Measurements from ENCODE around the gene CABLES2.
A peak's percentile ranks its signal among the peaks of the same experiment; 100 is the strongest.

The CABLES2 gene

DNA sequence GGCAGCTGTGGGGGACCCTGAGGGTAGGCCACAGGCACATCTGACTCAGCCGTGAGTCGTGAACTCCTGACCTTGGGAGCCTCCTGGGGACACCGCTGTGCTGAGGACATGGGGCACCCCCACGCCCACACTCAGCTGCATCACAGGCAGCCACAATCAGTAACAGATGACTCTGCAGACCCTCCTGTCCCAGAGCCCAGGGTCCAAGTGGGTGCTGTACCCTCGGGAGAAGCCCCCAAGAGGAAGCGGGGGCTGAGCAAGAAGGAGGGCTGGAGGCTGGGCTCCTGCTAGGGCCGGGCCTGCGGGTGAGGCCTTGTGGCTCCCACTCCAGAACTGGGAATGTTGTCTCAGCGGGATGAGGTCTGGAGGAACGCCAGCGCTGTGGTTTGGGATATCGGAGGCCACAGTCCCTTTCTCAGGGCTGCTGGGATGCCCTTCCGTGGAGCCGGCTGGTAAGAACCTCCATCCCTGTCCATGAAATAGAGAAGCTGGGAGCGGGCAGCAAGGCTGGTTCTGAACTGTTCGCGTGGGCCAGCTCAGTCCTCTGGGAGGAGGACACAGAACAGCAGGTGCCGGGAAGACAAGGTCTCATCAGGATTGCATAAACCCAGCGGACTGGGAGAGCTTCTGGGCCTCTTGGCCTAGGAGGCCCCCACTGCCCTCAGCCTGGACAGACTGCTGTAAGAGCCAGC, 36.8 kb downstream of the CABLES2 start:
- DNase-seq: no peak

DNA sequence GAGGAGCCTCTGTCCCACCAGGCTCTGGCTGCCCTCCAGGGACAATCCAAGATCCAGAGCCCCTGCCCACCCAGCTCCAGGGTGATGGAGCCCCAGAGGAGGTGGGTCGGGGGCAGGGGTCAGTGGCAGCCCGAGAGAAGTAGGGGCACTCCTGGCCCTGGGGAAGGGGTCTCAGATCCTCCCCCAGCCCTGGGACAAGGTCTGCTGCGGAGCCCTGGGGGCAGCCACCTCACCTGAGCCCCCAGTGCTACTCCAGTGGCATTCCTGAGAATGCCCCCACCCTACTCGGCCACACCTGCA, 37.3 kb downstream of the CABLES2 start:
- no peak for DNase-seq

DNA sequence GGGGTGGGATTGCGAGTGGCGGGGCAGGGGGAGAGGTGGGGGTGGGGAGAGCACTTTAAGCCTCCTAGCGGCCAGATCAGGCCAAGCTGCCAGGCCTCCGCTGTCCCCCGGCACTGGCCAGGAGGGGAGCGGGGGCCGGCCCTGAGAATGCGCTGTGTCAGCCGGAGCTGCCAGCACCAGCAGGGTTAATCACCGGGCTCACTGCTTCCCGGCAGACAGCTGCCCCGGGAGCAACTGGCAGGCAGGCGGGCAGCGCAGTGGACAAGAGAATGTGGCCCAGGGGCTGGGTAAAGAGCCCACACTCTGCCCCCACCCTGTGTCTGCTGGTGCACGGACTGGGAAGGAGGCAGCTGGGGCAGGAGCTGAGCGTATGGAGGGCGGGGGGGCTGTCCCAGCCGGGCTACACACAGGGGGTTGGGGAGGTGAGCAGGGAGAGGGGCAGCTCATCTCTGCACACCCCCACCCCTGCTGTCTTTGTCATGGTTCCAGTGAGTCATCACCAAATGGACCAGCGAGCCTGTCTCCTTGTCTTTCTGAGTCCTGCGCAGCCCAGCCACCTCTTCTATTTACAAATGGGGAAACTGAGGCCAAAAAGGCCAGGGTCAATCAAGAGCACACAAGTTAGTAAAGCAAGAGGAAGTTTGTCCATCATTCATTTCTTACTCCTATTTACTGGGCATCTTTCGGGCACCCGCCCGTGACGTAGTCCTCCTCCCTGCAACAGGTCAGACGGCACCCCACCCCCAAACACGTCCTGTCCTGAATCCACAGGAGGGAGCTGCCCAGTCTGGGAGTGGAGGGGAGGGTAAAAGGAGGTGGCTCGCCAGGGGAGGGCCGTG, 37.9 kb downstream of the CABLES2 start:
- DNase-seq: no peak

DNA sequence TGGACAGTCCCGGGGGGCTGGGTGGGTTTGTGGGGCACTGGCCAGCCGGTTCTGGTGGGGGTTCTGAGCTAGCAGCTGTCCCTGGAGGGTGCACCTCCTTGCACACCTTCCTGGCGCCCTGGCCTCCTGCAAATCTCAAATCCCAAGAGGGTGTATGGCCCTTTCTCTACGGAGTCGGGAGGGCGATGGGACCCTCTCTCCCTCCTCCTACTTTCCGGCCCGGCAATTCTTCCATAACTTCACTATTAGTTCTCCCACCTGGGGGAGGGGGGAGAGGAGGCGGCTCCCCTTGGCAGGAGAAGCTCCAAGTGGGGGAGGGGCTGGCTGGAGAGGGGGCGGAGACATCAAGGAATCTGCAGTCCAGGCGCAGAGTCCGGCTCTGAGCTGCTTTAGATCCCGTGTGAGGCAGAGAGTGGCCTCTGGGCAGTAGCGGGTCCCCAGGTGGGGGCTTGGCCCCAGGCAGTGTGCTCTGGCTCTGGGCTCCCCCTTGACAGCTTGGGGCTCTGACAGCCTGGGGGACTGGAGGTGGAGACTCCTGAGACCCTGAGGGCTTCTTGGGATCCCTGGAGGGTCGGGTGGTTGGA, 38.6 kb downstream of the CABLES2 start:
- DNase-seq: no peak

DNA sequence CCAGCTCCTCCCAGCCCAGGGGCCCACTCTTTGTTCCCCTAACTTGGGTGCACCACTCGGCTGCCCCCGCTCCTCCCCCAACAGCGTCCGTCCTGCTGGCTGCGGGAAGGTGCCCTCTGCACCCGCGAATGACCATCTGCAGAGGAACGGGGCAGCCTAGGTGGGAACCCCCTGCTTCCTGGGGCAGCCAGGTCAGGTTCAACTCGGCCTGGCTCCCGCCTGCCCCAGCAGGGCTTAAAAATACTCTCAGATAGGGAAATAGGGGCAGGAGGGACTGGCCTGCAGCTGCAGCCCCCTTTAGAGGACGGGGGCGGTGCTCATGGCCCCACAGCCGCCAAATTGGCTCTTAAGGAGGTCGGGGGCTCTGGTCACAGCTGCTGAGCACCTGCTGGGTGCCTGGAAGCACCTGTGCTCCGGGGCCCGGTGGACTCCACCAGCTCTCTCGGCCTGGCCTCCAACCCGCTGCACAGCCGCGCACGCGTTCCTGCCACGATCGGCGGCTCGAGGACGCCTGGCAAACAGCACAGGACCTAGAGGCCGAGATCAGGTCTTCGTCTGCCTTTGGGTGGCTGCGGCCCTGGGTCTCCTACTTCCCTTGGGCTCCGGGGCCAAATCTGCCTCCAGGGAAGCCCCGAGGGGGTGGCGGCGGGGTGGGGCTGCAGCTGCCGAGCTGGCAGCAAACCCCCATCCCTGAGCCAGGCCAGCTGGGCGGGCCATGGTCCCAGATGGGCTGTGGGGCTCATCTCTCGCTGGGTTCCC, 39.3 kb downstream of the CABLES2 start:
- peak; percentile 63 for DNase-seq

DNA sequence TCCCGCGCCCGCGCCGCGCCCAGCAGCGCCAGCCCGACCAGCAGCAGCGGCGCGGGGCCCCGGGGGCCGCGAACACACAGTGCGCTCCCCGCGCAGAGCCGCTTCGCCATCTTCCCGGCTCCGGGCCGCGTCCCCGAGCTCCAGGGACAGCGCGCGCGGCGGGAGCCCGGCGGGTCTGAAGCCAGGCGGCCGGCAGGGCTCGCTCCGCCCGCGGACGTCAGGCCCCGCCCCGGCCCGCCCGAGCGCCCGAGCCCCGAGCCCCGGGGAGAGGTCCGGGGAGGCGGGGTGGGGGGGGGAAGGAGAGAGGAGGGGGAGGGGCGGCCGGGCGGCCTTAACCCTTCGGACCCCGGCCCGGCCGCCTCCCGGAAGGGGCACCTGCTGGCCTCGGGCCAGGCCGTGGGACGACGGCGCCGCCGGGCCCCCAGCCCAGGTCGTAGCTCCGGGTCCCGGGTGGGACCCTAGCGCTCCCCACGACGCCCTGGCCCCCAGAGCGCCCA, 39.9 kb downstream of the CABLES2 start, which contains the start of gene LAMA5:
Gene LAMA5 (minus strand): TSS at position 177 of the 497 bp plus-strand sequence. CDS start 67 bp downstream, at position 110.
- DNase-seq: no peak

DNA sequence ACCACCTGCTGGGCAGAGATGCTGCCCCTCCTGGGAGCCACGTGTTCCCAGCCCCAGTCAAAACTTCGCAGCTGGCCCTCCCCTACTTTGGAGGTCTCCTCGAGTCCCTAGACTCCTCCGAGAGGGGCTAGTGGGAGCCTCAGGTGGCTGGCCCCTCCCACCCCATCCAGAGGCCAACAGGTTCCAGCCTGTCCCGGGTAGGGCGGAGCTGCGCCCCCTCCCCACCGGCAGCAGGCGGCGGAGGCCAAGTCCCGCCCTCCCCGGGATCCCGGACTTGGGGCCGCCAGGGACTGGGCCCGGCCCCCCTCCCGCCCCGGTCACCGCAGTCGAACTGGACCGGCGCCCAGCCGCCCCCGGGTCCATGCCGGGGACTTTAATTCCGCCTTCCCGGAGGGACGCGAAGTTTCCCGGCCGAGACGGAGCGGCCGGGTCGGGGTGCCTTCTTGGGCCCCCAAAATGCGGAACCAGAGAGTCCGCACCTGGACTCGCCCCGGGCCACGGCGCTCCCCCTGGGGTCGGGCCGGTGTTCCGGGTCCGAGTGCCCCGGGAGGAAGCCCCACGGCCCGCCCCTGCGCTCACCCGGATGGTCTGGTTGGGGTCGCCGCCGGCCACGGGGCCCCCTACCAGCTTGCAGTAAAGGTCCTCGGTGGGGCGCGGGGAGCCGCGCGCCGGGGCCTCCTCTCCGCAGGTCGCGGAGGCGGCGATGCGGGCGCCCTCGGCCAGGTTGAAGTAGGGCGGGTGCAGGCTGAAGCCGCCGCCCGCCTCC, 40.5 kb downstream of the CABLES2 start:
- peak; percentile 66 for DNase-seq

DNA sequence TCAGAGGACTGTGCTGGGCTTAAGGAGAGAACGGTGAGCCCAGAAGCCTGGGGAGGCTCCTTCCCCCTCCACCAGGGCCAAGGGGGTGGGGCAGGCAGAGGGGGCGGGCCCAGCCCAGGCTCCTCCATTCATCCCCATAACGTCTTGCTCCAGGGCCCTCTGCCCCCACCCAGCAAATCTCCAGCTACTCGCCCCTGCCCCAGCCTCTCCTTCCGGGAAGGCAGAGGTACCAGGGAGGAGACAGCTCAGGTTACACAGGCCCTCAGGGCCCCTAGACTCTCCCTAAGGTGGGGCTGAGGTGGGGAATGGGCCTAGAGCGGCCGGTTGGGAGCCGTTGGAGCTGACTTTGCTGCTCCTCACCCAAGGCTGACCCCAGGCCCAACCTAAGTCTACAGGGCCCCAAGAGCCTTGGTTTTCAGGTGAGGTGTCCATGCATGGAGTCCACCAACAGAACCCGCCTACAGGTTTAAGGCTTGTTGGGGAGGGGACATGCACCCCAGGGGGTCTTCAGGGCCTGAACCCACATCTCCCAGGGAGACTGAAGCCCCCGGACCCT, 41.2 kb downstream of the CABLES2 start:
- DNase-seq: peak; percentile 48

DNA sequence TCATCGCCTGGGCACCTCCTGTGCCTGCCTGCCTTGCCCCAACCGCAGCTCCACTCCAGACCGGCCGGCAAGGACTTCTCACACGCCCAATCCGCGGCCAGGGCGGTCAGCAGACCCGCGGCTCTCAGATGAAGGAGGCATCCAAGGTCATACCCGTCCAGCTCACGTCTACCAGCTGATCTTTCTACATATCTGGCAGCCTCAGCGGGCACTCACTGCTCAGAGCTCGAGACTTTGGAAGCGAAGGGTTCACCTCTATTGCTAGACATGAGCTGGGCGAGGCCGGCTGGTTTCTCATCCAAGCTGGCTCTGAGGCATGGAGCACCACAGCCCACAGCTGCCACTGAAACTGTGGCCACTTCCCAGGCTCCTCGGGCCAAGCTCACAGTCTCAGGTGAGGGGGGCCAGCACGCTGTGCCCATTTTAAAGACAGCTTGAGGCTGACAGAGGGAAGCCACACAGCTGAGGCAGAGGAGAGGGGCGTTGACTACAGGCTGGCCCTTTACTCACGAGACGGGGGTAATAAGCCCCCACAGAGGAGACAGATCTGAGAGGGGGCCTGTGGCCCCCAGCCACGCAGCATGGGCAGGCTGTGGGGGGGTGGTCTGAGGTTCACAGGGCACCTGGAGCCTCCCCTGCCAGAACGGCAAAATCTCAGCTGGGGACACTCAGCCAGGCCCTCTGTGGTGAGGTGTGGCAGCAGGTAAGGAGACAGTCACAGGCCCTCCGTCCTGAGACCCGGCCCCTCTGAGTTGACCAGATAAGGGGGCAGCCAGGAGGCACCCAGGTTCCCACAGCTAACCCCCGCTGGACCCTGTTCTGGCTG, 42.0 kb downstream of the CABLES2 start:
- DNase-seq: no peak

DNA sequence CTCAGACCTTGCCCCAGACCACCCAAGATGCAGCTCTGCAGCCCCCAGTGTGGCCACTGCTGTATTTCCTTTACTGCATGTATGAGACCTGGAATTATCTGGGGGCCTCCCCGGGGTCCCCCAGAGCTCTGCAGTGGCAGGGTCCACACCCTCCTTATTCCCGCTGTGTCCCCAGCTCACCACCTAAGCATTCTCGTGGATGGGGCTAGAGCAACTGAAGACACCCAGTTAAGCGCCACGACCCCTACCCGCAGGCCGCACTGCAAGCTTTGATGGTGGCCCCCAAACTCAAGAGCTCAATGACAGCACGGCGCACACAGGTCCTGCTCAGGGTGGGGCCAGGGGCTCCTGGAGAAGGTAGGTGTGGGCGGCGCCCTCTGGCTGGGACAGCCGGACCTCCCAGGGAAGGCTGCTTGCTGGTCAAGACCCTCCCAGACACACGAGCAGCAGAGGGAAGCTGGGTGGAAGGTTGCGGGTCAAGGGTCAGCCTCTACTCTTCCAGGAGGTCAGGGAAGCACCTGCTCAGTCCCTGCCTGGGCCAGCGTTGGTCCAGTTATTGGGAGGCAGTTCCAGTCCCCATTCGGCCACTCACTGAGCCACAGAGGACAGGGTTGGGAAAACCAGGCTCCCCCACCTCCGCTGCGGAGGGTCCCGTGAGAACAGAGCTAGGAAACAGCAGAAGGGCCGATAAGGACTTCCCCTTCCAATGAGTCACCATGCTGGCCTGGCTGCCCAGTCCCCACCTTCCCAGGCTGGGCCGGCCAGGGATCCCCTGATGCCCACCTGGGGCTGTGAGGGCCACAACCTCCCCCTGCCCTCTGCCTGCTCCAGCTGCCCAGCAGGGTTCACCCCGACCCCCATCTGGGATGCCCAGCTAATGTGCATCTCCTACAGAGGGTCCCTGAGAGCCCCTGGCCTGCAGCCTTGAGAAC, 42.9 kb downstream of the CABLES2 start:
- DNase-seq: no peak

DNA sequence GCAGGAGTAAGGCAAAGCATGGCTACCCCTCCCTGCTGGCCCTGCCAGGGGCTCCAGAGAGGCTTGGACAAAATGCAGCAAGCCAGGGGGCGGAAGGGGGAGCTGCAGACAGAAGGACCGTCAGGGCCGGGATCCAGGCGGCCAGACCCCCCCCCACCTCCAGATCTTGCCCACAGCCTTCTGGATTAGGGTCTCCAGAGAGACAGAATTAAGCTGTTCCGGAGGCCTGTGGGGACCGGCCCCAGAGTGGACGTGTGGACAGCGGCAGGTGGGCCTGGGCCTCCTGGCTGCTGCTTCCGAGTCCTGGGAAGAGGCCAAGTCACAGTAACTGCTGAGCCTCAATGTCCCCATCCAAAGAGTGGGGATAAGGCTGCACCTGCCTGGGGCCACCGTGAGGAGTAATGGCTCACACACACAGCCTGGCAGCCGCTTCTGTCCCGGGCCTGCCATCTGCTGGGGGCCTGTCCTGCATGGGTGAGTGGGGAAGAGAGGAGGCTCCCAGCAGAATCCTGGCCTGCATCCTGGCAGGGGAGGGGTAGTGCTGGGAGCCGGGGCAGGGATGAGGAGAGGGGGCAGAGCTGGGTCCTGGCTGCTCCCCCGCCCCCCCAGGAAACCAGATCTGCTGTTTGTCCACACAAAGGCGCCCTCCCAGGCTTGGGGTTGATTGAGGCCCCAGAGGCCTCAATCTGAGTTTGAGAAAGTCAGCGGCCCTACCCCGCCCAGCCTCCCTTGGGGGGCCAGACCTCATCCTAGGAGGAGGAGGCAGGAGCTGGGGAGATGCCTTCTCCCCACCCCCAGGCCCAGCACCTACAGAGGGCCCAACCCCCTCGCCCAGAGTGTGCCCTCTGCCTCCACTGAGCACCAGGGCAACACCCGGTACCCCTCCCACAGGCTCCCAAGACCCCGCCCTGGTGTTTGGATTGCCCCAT, 43.8 kb downstream of the CABLES2 start:
- DNase-seq: peak; percentile 69

DNA sequence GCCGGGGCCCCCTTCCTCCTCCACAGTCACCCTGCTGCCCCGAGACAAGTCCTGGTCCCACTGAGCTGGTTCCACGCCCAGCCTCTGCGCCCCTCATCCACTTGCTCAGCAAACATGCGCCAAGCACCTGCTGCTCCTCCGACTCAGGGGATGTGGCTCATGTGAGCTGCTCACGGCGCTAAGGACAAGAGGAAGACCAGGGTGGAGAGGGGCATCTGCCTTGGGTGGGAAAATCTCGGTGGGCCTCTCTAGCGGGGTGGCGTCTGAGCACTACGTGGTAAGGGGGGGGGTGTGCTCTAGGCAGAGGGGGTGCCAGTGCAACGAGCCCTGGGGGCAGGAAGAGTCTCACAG, 44.5 kb downstream of the CABLES2 start:
- no peak for DNase-seq

DNA sequence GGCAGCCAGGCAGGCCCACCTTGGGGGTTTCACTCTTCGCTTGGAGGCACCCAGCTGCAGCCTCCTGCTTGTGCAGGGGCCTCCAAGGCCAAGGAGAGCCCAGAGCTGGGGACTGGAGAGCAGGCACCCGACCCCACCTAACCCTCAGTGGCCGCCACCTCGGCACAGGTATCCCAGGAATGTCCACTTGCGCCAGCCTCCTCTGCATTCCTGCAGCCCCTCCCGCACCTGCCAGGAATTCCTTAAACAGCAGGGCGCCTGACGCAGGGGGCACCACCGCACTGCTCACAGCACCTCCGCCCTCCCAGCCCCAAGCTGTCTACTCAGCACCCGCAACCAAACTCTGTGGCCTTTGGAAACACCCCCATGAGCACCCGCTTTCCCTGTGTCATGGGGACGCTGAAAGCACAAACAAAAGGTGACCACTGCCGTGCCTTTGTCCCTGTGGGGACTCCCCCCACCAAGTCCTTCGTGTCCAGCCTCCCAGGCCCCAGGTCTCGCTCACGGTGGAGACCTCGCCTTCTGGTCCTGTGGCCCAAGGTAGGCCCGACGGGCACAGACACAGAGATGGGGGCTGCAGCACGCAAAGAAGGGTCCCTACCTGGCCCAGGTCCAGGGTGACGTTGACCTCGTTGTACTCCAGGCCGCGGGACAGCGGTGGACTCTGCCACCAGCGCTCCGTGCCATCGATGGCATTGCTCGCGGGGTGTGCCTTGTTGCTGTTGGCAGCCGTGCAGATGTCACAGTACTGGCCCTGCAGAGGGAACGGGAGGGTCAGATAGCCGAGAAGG, 45.1 kb downstream of the CABLES2 start:
- no peak for DNase-seq

DNA sequence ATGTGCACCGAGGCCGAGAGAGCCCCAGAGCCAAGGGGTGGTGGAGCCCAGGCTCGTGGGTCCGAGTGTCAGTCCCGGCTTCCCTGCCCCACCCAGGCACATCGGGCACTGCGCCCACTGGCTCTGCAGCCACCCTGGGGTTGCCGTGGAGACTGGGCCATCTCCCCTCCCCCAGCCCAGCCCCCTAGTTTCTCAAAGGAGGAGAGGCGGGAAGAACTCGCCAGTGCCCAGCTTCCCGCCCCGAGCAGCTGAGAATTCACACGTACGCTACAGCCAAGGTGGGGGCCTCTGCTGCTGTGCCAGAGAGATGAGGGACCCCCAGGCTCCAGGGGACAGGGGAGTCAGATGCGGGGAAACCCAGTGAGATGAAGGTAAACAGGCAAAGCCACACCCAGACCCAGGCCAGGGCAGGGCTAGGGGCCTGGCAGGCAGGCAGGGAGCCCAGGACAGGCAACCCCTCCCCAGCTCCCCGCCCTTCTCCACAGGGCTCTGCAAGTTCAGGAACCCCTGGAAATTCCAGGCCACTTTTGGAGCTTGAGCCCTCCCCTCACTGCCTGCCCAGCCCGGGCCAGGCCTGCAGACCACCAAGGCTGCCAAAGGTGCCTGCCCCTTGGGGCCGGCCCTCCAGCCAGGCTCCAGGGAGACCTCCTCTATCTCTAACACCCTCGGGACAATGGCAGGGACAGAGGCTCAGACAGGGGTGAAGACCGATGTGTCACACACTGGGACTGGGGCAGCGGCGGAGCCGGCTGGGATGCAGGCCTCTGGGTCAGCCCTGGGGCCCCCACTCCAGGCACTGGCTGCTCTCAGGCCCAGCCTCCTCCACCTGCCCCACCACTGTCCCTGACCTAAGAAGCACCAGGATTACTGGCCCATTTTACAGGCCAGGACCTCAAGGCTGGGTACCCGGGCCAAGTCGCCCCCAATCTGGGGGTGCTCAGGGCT, 46.0 kb downstream of the CABLES2 start:
- no peak for DNase-seq

DNA sequence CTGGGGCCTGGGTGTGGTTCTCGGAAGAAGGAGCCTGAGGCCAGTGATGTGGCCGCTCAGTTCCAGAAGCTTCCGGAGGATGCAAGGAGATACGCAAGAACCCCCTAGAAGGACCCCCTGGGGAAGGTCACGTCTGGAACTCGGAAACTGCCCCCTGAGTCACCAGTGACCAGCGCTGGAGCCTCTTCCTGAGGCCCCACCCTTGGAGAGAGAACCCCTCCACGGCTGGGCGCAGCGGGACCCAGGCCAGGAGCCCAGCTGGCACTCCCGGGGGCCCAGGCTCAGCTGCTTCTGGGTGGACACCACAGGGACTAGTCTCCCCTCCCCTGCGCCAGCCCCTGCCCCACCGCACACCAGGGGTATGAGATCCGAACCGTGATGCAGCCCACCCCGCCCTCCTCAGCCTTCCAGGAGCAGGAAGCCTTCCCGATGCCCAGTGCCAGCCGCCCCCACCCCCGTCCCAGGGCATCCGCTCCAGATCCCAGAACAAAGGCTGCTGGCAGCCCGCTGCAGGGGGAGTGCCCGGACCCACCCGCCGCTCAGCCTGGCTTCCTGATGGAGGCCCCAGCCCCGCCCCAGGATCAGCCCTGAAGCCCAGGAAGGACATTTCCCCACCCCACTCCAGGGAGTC, 47.5 kb downstream of the CABLES2 start:
- no peak for DNase-seq

DNA sequence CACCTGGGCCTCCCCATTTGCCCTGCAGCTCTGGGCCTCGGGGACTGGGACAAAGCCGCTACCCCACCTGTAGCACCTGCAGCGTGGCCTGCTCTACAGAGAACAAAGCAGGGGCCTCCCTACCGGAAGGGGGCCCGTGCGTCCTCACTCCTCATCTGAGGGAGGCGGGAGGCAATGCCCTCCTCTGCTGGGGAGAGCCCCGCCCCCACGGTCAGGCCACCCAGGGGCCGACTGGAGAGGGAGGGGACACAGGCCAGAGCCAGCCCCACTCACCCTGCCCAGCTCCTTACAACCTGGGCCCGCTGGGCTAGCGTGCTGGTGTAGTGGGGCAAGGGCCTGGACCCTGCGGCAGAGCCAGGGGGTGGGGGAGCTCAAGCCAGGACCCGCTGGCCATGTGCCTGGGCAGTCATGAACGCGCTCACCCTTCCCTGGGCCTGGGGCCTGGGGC, 48.0 kb downstream of the CABLES2 start:
- DNase-seq: no peak

All from NCI-H2171 treated with DMSO at 0.1 percent for 48 hours (cell line).